Thoracic aorta (tissue), 2 donors: ENCODE data around the gene XXYLT1. TPM values are rescaled to one million over a fixed set of nuclear protein-coding genes. Genes with fewer than 3 reads are reported as not detected.

Source experiments
- ATAC-seq: fragments of 150-250 bp; one replicate; pipeline ENCODE4 v1.8.0; 2017; ENCODE audit warnings: low read depth; ENCODE audit not compliant: insufficient number of reproducible peaks, low FRiP score
- DNase-seq: peaks from one replicate; pipeline ENCODE4 v3.0.0-alpha.2; 2020; ENCODE audit warnings: low spot score
- H3K27ac ChIP-seq, 2 donors: fragments of 200-600 bp; sonication (generic); 1 replicate in 1 of 2; 2 replicates in 1 of 2; pipeline ENCODE4 v1.5.1; 2016; ENCODE audit warnings: mild to moderate bottlenecking in 2 of 2, moderate library complexity in 2 of 2
- H3K27me3 ChIP-seq: fragments of 200-600 bp; sonication (generic); replicated peaks from 2 replicates; pipeline ENCODE4 v1.6.0; 2016; ENCODE audit warnings: mild to moderate bottlenecking; ENCODE audit not compliant: insufficient read depth
- H3K36me3 ChIP-seq: fragments of 200-600 bp; sonication (generic); one replicate; pipeline ENCODE4 v1.5.1; 2016
- H3K4me1 ChIP-seq, 2 donors: fragments of 200-600 bp; sonication (generic); 1 replicate in 1 of 2; 2 replicates in 1 of 2; pipeline versions ENCODE4 v1.5.1 to v1.6.0; 2016; ENCODE audit warnings: low read depth in 2 of 2, mild to moderate bottlenecking in 1 of 2; ENCODE audit not compliant: control insufficient read depth in 1 of 2
- H3K4me3 ChIP-seq: fragments of 200-600 bp; sonication (generic); 2 replicates; pipeline ENCODE4 v1.5.1; 2016; ENCODE audit warnings: mild to moderate bottlenecking
- H3K9me3 ChIP-seq: fragments of 200-600 bp; sonication (generic); 2 replicates; pipeline ENCODE4 v1.5.1; 2016
- CTCF ChIP-seq: fragments of 200-600 bp; sonication (generic); IDR thresholded peaks from one replicate; pipeline ENCODE4 v1.5.1; 2019; ENCODE audit warnings: antibody characterized with exemption
- total RNA-seq, 2 donors: library from RNA; depleted of rRNA; stranded (reverse); fragments of >200 nt; gene quantifications; one replicate each; pipeline versions ENCODE4 v1.1.0 to v1.2.3, GENCODE V29; 2016

XXYLT1 gene
- total RNA-seq, 2 donors from 2014 or later, result 17.7 to 21.2 TPM

GRCh38 chr3:195259475-195260279, 11.3 kb downstream of the XXYLT1 start:
- Histone ChIP-seq H3K27me3 (no peaks in the 10 kb centered on the region), H3K36me3 (no peaks in the 10 kb centered on the region), H3K4me1 (peaks cover 7 to 35% of the 10 kb centered on the region in 2 donors), H3K9me3 (no peaks in the 10 kb centered on the region), H3K27ac (peak overlapping the region; percentile 66 to 82), H3K4me3 (peak overlapping the region; percentile 79)
- peak; percentile 62 for ATAC-seq
- DNase-seq, result peak; percentile 76
- no peak for TF ChIP-seq CTCF

DNA sequence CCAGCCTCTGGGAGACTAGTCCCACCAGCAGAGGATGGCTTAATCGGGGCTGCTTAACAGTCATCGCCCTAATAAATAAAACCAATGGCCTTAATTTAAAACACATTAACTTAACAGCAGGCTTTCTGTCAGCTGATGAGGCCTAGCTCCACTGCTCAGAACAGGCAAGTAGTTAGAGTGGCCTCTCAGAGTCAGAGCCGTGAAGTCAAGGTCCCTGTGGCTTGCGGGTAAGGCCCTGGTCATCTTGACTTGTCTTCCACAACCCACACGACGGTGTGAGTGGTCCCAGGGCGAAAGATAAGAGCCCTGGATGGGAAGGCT, 11.8 kb downstream of the XXYLT1 start:
- Histone ChIP-seq H3K4me1 (peaks cover 7 to 35% of the 10 kb centered on the region in 2 donors), H3K9me3 (no peaks in the 10 kb centered on the region), H3K27me3 (no peaks in the 10 kb centered on the region), H3K27ac (peak overlapping the region; percentile 66 to 82), H3K4me3 (peak overlapping the region; percentile 79), H3K36me3 (no peaks in the 10 kb centered on the region)
- DNase-seq (no peak), ATAC-seq (no peak)
- TF ChIP-seq CTCF, result no peak

DNA sequence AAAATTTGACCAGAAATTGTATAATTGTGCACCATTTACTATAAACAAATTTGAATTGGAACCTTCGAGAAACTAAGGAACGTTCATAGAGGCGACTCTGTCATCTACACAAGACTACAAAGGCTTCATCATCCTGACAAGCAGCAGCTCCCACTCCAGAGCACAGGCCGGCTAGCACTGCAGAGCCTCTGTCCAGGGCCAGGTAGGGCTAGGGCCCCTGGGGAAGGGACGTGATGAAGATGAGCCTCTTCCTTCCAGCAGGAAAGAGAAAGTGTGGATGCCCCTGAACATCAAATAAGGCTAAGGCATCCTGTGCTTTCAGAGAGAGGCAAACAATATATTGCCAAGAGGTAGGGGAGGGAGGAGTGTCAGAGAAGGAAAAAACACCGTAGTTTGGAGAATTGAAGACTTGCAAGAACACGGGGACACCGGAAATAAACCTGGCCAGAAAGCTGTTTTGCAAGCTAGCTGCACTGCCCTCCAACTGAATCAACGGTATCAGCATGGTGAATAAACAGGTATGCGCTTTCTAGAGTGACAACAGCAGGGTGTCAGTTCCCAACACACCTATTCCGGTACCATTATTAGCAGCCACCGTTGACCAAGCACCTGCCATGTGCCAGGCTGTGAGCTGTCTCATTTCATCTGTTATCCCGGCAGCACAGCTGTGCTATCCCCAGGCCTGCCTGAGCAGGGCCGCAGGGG, 12.4 kb downstream of the XXYLT1 start:
- no peak for ATAC-seq
- no peak for TF ChIP-seq CTCF
- Histone ChIP-seq H3K27ac (peak overlapping the region in 1 of 2 donors; percentile 66), H3K4me3 (peak overlapping the region; percentile 79), H3K9me3 (no peaks in the 10 kb centered on the region), H3K27me3 (no peaks in the 10 kb centered on the region), H3K36me3 (no peaks in the 10 kb centered on the region), H3K4me1 (peaks cover 7 to 35% of the 10 kb centered on the region in 2 donors)
- DNase-seq, result no peak

DNA sequence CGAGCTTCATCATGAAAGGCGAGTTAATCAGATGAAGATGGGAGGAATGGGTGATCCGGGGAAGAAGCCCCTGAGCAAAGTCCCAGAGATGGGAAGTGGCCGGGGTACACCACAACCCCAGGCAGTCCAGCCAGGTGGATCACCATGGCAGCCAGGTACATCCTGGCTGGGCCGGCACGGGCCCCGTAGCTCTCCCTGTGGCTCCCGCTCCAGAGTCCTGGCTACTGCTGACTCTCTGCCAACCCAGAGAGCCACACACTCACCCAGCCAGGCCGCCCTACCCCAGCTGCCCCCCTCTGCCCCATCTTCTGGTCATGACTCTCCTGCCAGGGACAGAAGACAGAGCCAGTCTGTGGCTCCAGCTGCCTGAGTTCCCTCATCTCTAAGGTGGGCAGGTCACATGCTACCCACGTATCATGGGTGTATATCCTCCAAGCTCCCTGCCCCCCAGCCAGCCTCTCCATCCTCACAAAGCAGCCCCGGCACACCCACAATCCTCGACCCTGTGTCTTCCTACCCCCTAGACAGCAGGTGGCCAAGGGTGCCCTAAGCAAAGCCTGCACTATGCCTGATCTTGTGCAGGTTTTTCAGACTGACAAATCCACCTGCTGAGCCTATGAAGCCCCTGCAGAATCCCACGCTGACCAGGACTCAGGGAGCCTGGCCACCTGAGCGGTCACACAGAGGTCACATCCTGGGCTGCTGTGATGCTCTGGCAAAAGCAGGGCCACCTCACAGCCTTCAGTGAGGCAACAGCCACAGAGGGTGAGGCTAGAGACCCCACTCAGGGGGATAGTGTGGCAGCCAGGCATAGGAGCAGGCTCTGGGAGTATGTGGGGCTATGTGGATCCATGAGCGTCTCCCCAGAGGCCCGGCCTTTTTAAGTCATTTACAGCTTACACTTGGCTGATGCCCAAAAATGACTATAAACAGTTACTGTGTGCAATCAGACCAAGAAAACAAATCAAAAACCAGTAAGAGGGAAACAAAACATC, 13.2 kb downstream of the XXYLT1 start:
- no peak overlapping the region for H3K4me3 ChIP-seq
- TF ChIP-seq CTCF, result no peak
- no peaks in the 10 kb centered on the region for H3K27me3 ChIP-seq
- no peaks in the 10 kb centered on the region for H3K9me3 ChIP-seq
- no peaks in the 10 kb centered on the region for H3K36me3 ChIP-seq
- H3K4me1 ChIP-seq, result peaks cover 7 to 35% of the 10 kb centered on the region in 2 donors
- ATAC-seq, result no peak
- no peak overlapping the region for H3K27ac ChIP-seq
- no peak for DNase-seq
